HG02623 (cell line): ENCODE measurements around the gene GRAMD1B.
"Not testable (repeated sequence)": the region's sequence is repeated elsewhere in the genome, so short reads cannot be mapped to it uniquely, and the experiment has no call there.

Source experiments
- ATAC-seq: cut with Tn5 transposase; IDR thresholded peaks from one replicate; pipeline ENCODE4 v1.9.1; 2021; ENCODE audit warnings: moderate library complexity; ENCODE audit not compliant: unreplicated experiment

Gene GRAMD1B

GRCh38 chr11:123562158-123562557, 132.1 kb downstream of the GRAMD1B start:
- ATAC-seq: no peak

GRCh38 chr11:123562829-123563228, 132.8 kb downstream of the GRAMD1B start:
- no peak for ATAC-seq

- no peak for ATAC-seq
Observed at GRCh38 chr11:123564221-123564620, 134.2 kb downstream of the GRAMD1B start.

GRCh38 chr11:123566852-123567251, 136.8 kb downstream of the GRAMD1B start:
- no peak for ATAC-seq

GRCh38 chr11:123567466-123567865, 137.4 kb downstream of the GRAMD1B start:
- ATAC-seq: no peak

GRCh38 chr11:123568367-123568870, 138.3 kb downstream of the GRAMD1B start:
- ATAC-seq: no peak

GRCh38 chr11:123569393-123569792, 139.3 kb downstream of the GRAMD1B start:
- no peak for ATAC-seq

GRCh38 chr11:123570939-123571580, 141.0 kb downstream of the GRAMD1B start:
- ATAC-seq: no peak

- ATAC-seq: not testable (repeated sequence)
Observed at GRCh38 chr11:123572791-123573190, 142.7 kb downstream of the GRAMD1B start.

- no peak for ATAC-seq
Observed at GRCh38 chr11:123573286-123573685, 143.2 kb downstream of the GRAMD1B start.

GRCh38 chr11:123575441-123575840, 145.4 kb downstream of the GRAMD1B start:
- ATAC-seq: no peak

GRCh38 chr11:123576082-123576481, 146.0 kb downstream of the GRAMD1B start:
- no peak for ATAC-seq

- ATAC-seq: no peak
Observed at GRCh38 chr11:123576501-123576900, 146.4 kb downstream of the GRAMD1B start.

- peak; percentile 47 for ATAC-seq
Observed at GRCh38 chr11:123577081-123577598, 147.1 kb downstream of the GRAMD1B start.

GRCh38 chr11:123578778-123579481, 148.9 kb downstream of the GRAMD1B start:
- ATAC-seq: no peak

GRCh38 chr11:123579482-123579812, 149.4 kb downstream of the GRAMD1B start:
- ATAC-seq: no peak

GRCh38 chr11:123580137-123580536, 150.1 kb downstream of the GRAMD1B start:
- no peak for ATAC-seq

- ATAC-seq: peak; percentile 75
Observed at GRCh38 chr11:123580557-123581275, 150.6 kb downstream of the GRAMD1B start.

GRCh38 chr11:123581651-123582399, 151.8 kb downstream of the GRAMD1B start:
- no peak for ATAC-seq

- no peak for ATAC-seq
Observed at GRCh38 chr11:123582992-123583504, 153.0 kb downstream of the GRAMD1B start.

- ATAC-seq: no peak
Observed at GRCh38 chr11:123584186-123584585, 154.1 kb downstream of the GRAMD1B start.
